Gastrocnemius medialis (tissue), 4 donors: Measurements from ENCODE around the gene CDHR3. TPM values are rescaled to one million over a fixed set of nuclear protein-coding genes. Genes with fewer than 3 reads are reported as not detected.

Source experiments
- ATAC-seq, 2 donors: fragments of 150-250 bp; one replicate each; pipeline ENCODE4 v1.9.1; 2016
- DNase-seq, 2 donors: peaks; one replicate each; pipeline ENCODE4 v3.0.0-alpha.2; 2019
- H3K27ac ChIP-seq, 4 donors: fragments of 200-600 bp; sonication (generic); 1 replicate in 1 of 4; 2 replicates in 3 of 4; pipeline ENCODE4 v1.5.1; 2016 to 2018; ENCODE audit warnings: mild to moderate bottlenecking in 2 of 4, moderate library complexity in 1 of 4
- H3K27me3 ChIP-seq, 3 donors: fragments of 200-600 bp; sonication (generic) in 2 of 3; 1 replicate in 1 of 3; 2 replicates in 2 of 3; pipeline versions ENCODE4 v1.5.1 to v1.6.0; 2016 to 2019; ENCODE audit warnings: mild to moderate bottlenecking in 1 of 3, moderate library complexity in 1 of 3
- H3K36me3 ChIP-seq, 2 donors: fragments of 200-600 bp; sonication (generic) in 1 of 2; one replicate each; pipeline ENCODE4 v1.5.1; 2017 to 2018
- H3K4me1 ChIP-seq, 2 donors: fragments of 200-600 bp; sonication (generic) in 1 of 2; one replicate each; pipeline ENCODE4 v1.5.1; 2016 to 2017; ENCODE audit warnings: mild to moderate bottlenecking in 2 of 2
- H3K4me3 ChIP-seq, 4 donors: fragments of 200-600 bp; sonication (generic) in 3 of 4; 1 replicate in 1 of 4; 2 replicates in 3 of 4; pipeline ENCODE4 v1.5.1; 2016 to 2019; ENCODE audit warnings: mild to moderate bottlenecking in 2 of 4
- H3K9me3 ChIP-seq, 3 donors: fragments of 200-600 bp; sonication (generic) in 2 of 3; 1 replicate in 1 of 3; 2 replicates in 2 of 3; pipeline ENCODE4 v1.5.1; 2016 to 2019
- POLR2A ChIP-seq, 2 donors: fragments of 450-650 bp; IDR thresholded peaks; one replicate each; pipeline ENCODE4 v1.6.1; 2017; ENCODE audit warnings: antibody characterized with exemption in 2 of 2, mild to moderate bottlenecking in 2 of 2, moderate library complexity in 2 of 2
- in situ Hi-C, 4 donors: fragments of 200-750 bp; cut with MboI; loops; one replicate each; pipeline versions ENCODE4 v1.15.0 to v1.8.0; 2017; ENCODE audit warnings: low sequenced_read_pairs in 4 of 4
- intact Hi-C: fragments of 100-400 bp; cut with DNase I; formaldehyde crosslinking; loops from one replicate; pipeline ENCODE4 v1.15.1; 2023; ENCODE audit warnings: low total_unique reads
- total RNA-seq, 4 donors: library from RNA; depleted of rRNA; stranded (reverse); fragments of >200 nt; gene quantifications; one replicate each; pipeline versions ENCODE4 v1.1.0 to v1.2.3, GENCODE V29; 2016
- TF ChIP-seq, protein P1 (sequence below), 5 experiments: fragments of 450-650 bp in 3 of 5; fragments of 200-600 bp in 2 of 5; sonication (generic) in 2 of 5; IDR thresholded peaks in 4 of 5; conservative IDR thresholded peaks in 1 of 5; 1 replicate in 4 of 5; 2 replicates in 1 of 5; pipeline ENCODE4 v1.5.1; 2016 to 2019; ENCODE audit warnings: antibody characterized with exemption in 5 of 5, mild to moderate bottlenecking in 3 of 5, moderate library complexity in 3 of 5

Gene CDHR3
- total RNA-seq, 4 donors from 2014 or later = 0.62 to 21.2 TPM; not detected in 2

DNA sequence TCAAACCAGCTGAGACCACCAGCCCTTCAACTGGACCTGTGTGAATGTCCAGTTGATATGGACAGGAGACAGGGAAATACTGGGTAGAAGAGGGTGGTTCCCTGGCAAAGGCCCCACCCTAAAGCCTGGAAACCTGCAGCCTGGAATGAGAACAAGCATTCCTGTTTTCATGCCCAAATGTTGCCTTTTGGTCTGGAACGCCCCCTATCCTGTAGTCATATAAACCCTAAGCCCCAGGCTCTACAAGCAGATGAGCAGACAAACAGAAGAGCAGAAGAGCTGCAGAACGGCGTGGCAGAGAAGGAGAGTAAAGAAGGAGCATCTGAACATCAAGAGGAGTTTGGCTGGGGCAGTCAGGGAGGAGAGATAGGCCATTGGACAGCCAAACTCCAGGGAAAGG lies 110.6 kb downstream of the CDHR3 start:
- intact Hi-C loops = no loop called here
- DNase-seq = no peak
- Histone ChIP-seq H3K4me1 (peaks cover 17 to 21% of the 10 kb centered on the region in 2 donors), H3K9me3 (no peaks in the 10 kb centered on the region), H3K36me3 (no peaks in the 10 kb centered on the region), H3K27ac (no peak overlapping the region), H3K4me3 (no peak overlapping the region), H3K27me3 (no peaks in the 10 kb centered on the region)
- no peak for TF ChIP-seq POLR2A (IDR thresholded peaks at IDR 0.05)
- TF ChIP-seq, protein P1, sequence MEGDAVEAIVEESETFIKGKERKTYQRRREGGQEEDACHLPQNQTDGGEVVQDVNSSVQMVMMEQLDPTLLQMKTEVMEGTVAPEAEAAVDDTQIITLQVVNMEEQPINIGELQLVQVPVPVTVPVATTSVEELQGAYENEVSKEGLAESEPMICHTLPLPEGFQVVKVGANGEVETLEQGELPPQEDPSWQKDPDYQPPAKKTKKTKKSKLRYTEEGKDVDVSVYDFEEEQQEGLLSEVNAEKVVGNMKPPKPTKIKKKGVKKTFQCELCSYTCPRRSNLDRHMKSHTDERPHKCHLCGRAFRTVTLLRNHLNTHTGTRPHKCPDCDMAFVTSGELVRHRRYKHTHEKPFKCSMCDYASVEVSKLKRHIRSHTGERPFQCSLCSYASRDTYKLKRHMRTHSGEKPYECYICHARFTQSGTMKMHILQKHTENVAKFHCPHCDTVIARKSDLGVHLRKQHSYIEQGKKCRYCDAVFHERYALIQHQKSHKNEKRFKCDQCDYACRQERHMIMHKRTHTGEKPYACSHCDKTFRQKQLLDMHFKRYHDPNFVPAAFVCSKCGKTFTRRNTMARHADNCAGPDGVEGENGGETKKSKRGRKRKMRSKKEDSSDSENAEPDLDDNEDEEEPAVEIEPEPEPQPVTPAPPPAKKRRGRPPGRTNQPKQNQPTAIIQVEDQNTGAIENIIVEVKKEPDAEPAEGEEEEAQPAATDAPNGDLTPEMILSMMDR (IDR thresholded peaks at IDR 0.05 in 4 of 5, conservative IDR thresholded peaks at IDR 0.05 in 1 of 5) = no peak
- in situ Hi-C loops = loop anchor here in 2 of 4 donors (25.0 kb wide), 2 partner anchors 214 to 389 kb away; partner anchors contain the start of gene NAMPT (in 1 of the 2)
- no peak for ATAC-seq

DNA sequence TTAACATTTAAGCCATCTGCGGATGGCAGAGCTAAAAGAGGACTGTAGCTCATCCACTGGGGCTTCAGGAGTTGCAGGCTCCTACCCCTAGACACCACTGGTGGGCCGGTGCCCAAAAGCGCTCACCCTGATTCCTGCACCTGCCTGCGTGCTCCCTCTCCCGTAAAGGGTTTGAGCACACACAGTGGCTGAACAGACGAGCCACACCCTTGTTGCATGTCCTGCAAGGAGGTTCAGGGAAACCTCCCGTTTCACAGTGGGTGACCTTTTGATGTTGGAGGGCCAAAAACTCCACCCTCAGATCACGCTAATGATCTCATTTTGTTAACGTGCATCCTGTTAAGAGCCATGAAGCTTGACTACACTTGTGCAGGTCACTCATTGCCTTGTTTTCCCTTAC lies 111.2 kb downstream of the CDHR3 start:
- Histone ChIP-seq H3K36me3 (no peaks in the 10 kb centered on the region), H3K27ac (no peak overlapping the region), H3K9me3 (no peaks in the 10 kb centered on the region), H3K4me3 (no peak overlapping the region), H3K4me1 (peaks cover 12 to 23% of the 10 kb centered on the region in 2 donors), H3K27me3 (no peaks in the 10 kb centered on the region)
- no peak for TF ChIP-seq POLR2A (IDR thresholded peaks at IDR 0.05)
- TF ChIP-seq, protein P1 (IDR thresholded peaks at IDR 0.05 in 4 of 5, conservative IDR thresholded peaks at IDR 0.05 in 1 of 5) = no peak
- intact Hi-C loops = no loop called here
- ATAC-seq (no peak), DNase-seq (no peak)
- in situ Hi-C loops = loop anchor here in 2 of 4 donors (25.0 kb wide), 2 partner anchors 213 to 388 kb away; partner anchors contain the start of gene NAMPT (in 1 of the 2)

DNA sequence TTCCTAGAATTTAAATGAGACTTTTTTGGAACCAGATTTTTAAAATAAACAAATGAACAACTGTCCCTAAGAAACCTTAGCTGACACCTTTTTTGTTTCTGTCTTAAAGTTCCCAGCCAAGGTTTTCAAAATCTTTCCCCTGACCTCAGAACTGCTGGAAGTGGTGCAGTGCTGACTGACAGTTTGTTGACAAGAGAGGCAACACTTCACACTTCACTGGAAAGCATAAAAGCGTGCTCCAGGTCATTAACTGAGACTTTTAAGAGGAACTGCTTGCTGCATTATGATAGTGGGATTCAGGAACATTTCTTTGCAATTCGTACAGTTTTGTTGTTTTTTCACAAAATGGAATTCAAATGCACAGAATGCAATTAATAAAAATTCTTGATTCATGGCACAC lies 112.9 kb downstream of the CDHR3 start:
- no peaks in the 10 kb centered on the region for H3K27me3 ChIP-seq
- no peak overlapping the region for H3K27ac ChIP-seq
- TF ChIP-seq, protein P1 (IDR thresholded peaks at IDR 0.05 in 4 of 5, conservative IDR thresholded peaks at IDR 0.05 in 1 of 5) = no peak
- TF ChIP-seq POLR2A (IDR thresholded peaks at IDR 0.05) = no peak
- H3K4me1 ChIP-seq = peaks cover 13 to 29% of the 10 kb centered on the region in 2 donors
- no peak for ATAC-seq
- no peak overlapping the region for H3K4me3 ChIP-seq
- no peak for DNase-seq
- intact Hi-C loops = no loop called here
- no peaks in the 10 kb centered on the region for H3K9me3 ChIP-seq
- in situ Hi-C loops = no loop called here
- no peaks in the 10 kb centered on the region for H3K36me3 ChIP-seq

DNA sequence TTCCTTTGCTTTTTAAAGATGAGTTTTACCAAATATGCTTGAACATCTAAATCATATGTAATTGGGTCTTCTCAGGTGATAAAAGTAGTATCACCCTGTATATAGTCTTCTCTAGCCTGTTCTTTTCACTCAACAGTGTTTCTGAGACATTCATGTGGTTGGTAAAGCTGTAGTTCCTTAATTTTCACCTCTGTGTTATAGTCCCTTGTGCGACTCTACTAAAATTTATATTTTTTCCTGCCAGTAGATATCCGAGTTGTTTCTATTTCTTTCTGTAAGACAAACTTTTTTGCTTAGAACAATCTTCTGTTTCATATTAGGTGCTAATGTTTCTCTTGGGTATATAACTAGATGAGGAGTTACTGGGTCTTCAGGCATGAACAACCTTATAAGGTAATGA lies 113.5 kb downstream of the CDHR3 start:
- Histone ChIP-seq H3K9me3 (no peaks in the 10 kb centered on the region), H3K27me3 (no peaks in the 10 kb centered on the region), H3K4me1 (peaks cover 13 to 25% of the 10 kb centered on the region in 2 donors), H3K27ac (no peak overlapping the region), H3K4me3 (no peak overlapping the region), H3K36me3 (no peaks in the 10 kb centered on the region)
- DNase-seq = no peak
- intact Hi-C loops = no loop called here
- in situ Hi-C loops = no loop called here
- ATAC-seq = no peak
- no peak for TF ChIP-seq POLR2A (IDR thresholded peaks at IDR 0.05)
- TF ChIP-seq, protein P1 (IDR thresholded peaks at IDR 0.05 in 4 of 5, conservative IDR thresholded peaks at IDR 0.05 in 1 of 5) = no peak
